Coronary artery (tissue), 2 donors: ENCODE results near the gene ARHGAP23.

Source experiments
- DNase-seq: peaks from one replicate; pipeline ENCODE4 v3.0.0-alpha.2; 2017; ENCODE audit warnings: low spot score
- H3K27ac ChIP-seq, 2 donors: fragments of 200-600 bp; sonication (generic); one replicate each; pipeline ENCODE4 v1.5.1; 2016 to 2019
- H3K4me3 ChIP-seq: fragments of 200-600 bp; sonication (generic); 2 replicates; pipeline ENCODE4 v1.5.1; 2016; ENCODE audit warnings: mild to moderate bottlenecking, moderate library complexity
- TF ChIP-seq, protein P1 (sequence below): fragments of 200-600 bp; sonication (generic); IDR thresholded peaks from one replicate; pipeline ENCODE4 v1.5.1; 2019; ENCODE audit warnings: antibody characterized with exemption

Gene ARHGAP23

GRCh38 chr17:38546396-38546795 is 118.1 kb downstream of the ARHGAP23 start:
- H3K4me3 ChIP-seq = no peak overlapping the region
- H3K27ac ChIP-seq = no peak overlapping the region
- no peak for DNase-seq
- TF ChIP-seq, protein P1, sequence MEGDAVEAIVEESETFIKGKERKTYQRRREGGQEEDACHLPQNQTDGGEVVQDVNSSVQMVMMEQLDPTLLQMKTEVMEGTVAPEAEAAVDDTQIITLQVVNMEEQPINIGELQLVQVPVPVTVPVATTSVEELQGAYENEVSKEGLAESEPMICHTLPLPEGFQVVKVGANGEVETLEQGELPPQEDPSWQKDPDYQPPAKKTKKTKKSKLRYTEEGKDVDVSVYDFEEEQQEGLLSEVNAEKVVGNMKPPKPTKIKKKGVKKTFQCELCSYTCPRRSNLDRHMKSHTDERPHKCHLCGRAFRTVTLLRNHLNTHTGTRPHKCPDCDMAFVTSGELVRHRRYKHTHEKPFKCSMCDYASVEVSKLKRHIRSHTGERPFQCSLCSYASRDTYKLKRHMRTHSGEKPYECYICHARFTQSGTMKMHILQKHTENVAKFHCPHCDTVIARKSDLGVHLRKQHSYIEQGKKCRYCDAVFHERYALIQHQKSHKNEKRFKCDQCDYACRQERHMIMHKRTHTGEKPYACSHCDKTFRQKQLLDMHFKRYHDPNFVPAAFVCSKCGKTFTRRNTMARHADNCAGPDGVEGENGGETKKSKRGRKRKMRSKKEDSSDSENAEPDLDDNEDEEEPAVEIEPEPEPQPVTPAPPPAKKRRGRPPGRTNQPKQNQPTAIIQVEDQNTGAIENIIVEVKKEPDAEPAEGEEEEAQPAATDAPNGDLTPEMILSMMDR = no peak

- TF ChIP-seq, protein P1 = no peak
- Histone ChIP-seq H3K4me3 (no peak overlapping the region), H3K27ac (no peak overlapping the region)
- no peak for DNase-seq
Measured at GRCh38 chr17:38547444-38547843, 119.2 kb downstream of the ARHGAP23 start.

- Histone ChIP-seq H3K4me3 (no peak overlapping the region), H3K27ac (no peak overlapping the region)
- no peak for DNase-seq
- TF ChIP-seq, protein P1 = no peak
Measured at GRCh38 chr17:38549285-38549684, 121.0 kb downstream of the ARHGAP23 start.

- TF ChIP-seq, protein P1 = no peak
- no peak for DNase-seq
- Histone ChIP-seq H3K4me3 (no peak overlapping the region), H3K27ac (peak overlapping the region in 1 of 2 donors; percentile 4)
Measured at GRCh38 chr17:38550661-38551060, 122.4 kb downstream of the ARHGAP23 start.

DNA sequence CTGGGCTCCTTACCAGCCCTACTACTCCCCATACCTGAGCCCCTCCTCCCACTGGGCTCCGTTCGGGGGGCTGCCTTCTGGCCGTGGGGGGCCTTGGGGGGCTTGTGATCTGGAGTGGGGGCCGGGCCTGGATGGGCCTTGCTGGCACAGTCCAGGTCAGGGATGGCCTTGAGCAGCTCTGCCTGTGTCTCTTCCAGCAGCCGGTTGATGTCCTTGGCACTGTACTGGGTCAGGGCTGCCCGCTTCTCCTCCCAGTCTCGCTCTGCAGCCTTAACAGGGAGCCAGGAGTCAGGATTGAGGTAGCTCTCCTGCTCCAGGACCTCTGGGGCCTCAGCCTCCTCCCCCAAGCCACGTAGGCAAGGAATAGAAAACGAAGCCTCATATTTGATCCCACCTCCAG is 122.9 kb downstream of the ARHGAP23 start:
- no peak for DNase-seq
- TF ChIP-seq, protein P1 = no peak
- no peak overlapping the region for H3K4me3 ChIP-seq
- peak overlapping the region in 1 of 2 donors; percentile 4 for H3K27ac ChIP-seq

DNA sequence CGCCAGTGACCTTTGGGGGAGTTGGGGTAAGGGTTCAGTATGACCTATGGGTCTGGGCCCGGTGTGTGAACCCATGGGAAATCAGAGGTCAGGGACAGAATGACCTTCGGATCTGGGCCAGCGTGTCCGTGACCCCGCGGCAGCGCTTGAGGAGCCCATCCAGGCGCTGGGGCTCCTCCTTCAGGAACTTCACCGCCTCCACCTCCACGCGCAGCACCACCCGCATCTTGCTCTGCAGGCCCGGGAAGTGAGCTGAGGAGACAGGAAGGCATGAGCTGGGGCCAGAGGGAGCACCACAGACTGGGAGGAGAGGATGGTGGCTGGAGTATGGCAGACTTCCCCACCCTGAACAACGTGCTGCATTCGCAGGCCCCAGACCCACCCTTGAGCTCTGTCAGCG is 124.1 kb downstream of the ARHGAP23 start:
- TF ChIP-seq, protein P1 = no peak
- H3K27ac ChIP-seq = no peak overlapping the region
- DNase-seq = no peak
- H3K4me3 ChIP-seq = no peak overlapping the region

- H3K4me3 ChIP-seq = no peak overlapping the region
- TF ChIP-seq, protein P1 = no peak
- no peak overlapping the region for H3K27ac ChIP-seq
- no peak for DNase-seq
Measured at GRCh38 chr17:38554430-38555350, 126.4 kb downstream of the ARHGAP23 start.
